GM18517 (cell line): ENCODE results near the gene KCNQ4.

Source experiments
- ATAC-seq: cut with Tn5 transposase; IDR thresholded peaks from one replicate; pipeline ENCODE4 v1.9.1; 2021; ENCODE audit warnings: mild to moderate bottlenecking, moderate library complexity; ENCODE audit not compliant: unreplicated experiment

Gene KCNQ4

DNA sequence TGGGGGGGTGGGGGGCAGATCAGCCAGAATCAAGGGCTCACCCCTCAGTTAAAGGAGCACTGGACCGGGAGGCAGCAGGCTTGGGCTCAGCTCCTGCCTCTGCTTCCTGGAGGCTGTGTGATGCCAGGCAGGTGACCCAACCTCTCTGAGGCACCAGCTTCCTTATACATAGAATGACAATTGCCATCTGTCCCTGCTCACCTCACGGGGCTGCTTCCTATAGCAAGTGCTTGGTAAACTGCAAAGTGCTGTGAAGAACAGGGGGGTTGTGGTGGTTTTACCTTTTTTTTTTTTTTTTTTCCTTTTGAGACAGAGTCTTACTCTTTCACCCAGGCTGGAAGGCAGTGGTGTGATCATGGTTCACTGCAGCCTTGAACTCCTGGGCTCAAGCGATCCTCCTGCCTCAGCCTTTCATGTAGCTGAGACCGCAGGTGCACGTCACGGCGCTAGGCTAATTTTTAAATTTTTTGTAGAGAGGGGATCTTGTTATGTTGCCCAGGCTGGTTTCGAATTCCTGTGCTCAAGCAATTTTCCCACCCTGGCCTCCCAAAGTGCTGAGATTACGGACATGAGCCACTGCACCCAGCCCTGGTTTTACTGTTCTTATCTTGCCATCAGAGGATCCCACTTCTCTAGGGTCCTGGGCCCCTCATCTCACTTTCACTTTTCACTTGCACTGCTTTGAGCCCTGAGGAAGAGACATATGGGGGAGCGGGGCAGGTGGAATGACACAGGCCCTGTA is 11.6 kb downstream of the KCNQ4 start:
- no peak for ATAC-seq

DNA sequence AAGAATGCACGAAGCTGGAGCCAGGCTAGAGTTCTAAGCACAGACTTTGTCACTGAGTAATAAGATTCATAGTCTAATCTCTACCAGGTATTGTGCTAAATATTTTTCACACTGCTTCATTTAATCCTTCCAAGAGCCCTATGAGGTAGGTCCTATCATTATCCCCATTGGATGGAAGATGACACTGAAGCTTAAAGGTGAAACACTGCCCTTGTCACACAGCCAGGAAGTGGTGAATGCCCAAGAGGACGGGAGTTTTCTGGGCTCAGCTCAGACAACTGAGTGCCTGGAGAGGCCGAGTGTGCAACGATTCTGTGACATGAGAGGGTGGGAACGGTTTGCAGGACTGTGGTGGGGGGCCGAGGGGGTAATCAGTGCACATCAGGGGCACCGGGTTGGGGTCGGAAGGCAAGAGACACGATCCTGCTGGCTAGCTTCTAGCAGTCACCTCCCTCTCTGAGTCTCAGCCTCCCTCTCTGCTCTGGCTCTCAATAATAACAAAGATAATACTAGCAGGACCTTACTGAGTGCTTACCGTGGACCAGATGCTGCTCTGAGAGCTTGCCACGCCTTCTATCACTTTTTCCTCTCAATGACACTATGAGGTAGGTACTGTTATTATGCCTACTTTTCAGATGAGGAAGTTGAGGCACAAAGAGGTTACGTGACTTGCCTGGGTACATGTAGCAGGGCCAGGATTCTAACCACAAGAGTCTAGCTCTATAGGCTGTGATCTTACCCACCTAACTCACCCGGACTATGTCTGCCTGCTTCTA is 12.4 kb downstream of the KCNQ4 start:
- ATAC-seq, result no peak

DNA sequence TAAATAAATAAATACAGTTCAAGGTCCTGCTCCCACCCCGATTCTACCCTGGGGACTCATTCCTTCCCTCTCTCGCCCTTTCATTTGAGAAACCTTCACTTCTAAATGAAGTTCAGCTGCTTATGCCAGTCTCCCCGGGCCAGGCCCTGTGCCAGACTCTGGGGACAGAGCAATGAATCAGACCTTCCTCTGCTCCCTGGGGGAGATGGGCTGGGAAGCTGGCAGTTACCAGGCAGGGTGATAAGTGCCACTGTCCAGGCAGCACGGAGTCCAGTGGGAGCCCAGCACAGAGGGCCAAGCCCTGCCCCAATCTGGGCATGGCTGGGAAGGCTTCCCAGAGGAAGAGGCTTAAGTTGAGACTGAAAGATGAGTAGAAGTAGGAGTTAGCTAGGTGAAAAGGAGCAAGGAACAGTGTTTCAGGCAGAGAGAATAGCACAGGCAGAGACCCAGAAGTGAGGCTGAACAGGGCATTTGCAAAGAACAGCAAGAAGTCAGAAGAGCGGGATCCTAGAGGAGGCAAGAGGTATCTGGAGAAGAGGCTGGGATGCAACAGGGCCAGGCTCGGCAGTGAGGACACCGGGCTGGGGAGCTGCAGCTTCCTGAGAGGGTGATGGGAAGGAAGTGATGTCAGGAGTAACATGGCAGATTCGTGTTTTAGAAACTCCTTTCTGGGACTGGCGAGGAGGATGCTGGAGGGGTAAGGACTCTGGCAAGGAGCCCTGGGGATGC is 13.5 kb downstream of the KCNQ4 start:
- no peak for ATAC-seq

DNA sequence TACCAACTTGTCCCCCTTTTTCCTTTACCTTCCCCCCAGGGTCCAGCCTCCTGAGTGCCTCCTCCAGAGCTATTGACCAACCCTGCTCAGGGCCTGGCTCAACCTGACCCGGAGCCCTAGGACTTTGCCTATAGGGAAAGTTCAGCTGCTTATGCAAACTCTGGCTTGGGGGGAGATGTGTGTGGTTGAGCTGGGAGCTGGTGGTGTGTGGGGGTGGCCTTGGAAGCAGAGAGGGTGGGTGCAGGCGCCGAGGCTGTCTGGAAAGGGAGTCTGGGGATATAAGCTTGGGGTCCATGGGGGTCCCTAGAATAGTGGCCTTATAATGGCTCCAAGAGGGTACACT is 14.1 kb downstream of the KCNQ4 start:
- ATAC-seq, result no peak

DNA sequence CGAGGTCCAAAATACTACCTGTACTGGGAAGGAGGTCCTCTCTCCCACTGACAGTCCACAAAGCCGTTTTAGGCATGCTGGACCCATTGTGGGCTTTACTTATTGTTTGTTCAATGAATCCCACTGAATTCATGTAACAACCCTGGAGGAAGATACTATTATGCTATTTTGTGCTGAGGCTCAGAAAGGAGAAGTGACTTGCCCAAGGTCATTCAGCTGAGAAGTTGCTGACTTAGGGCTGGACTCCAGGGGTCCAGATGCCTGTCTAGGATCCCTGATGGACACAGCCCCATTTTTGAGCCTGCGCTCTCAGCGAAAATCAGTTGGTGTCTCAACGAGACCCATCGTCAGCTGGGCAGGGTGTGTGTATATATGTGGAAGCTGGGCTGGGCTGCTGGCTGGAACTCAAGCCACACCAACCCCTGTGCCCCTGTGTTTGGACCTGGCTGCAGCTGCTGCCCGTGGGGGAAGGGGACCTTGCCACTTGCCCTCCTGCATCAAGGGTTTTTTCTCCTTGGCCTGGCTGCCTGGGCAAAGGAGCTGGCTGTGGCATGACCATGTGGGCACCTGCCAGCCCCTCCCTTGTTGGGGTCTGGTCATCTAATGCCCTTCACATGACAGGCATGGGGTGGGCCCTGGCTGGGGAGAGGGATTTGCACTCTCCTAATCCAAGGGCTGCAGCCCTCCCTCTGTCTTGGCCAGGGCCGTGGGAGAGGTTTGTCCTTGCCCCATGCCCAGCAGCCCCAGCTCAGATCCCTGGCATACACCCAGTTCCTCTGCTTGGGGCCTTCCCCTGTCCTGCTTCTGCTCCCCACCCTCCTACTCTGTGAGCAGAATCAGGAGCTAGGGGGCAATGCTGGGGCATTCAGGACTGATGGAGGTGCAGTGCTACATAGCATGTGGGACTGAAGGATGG is 15.0 kb downstream of the KCNQ4 start:
- ATAC-seq, result no peak

DNA sequence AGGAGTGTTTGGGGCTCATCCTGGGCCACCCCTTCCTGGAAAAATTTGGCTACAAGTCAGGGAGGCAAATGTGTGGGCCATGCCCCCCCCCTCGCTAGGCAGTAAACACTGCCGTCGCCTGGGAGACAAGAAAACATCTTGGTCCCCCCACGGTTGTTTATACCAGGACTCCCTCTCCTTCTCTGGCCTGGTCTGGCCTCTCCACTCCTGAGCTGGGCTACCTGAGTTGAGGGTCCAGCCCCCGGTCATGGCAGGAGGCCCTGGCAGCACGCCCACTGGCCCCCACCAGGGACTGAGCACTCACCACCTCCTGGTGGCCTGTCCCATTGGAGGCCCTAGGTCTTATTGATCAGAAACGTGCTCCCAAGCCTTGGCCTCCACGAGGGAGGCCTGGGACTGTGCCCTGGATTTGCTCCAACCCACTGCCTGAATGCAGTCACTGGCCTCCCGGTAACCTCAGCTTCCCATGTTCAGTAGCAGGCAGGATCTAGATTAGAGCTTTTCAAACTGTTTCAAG is 15.8 kb downstream of the KCNQ4 start:
- no peak for ATAC-seq

DNA sequence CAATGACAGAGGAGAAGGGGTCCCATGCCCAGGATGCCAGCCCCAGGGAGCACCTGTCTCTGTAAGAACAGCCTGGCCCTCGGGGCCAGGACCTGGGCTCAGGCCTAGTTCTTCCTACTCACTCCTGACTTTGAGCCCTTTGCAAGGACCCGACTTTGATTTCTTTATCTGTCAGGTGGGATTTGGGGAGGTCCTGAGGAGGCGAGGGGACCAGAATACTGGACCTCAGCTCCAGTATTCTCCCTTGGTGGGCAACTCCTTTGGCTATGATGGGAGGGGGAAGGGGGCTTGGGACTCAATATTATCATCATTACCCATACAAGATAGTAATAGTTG is 18.1 kb downstream of the KCNQ4 start:
- ATAC-seq, result no peak

DNA sequence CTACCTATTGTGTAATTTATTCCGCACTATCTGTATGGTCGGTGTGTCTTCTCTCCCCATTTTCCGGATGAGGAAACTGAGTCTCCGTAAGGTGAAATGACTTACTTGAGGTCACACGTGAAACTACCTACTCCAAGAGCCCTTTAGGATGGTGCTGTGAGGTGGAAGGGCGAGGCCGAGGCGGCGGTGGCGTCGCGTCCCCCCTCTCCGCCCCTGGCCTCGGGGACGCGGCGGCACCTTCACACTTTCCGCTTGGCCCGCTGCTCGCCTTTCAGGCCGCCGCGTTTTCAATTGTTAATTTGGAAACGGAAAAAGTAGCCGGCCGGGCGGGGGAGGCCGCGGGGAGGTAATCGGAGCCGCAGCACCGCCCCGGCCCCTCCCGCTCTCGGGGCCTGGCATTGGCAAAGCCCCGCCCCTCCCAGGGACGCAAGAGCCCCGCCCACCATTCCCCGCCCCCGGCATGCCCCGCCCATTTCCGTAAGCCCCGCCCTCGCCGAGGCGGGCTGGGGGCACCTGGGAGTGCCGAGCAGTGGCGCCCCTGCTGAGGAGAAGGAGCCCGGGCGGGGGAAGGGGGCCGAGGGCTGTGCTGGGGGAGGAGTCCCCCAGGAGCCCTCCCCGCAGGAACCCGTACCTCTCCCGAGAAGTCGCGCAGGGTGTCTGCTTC is 18.6 kb downstream of the KCNQ4 start:
- ATAC-seq, result no peak

DNA sequence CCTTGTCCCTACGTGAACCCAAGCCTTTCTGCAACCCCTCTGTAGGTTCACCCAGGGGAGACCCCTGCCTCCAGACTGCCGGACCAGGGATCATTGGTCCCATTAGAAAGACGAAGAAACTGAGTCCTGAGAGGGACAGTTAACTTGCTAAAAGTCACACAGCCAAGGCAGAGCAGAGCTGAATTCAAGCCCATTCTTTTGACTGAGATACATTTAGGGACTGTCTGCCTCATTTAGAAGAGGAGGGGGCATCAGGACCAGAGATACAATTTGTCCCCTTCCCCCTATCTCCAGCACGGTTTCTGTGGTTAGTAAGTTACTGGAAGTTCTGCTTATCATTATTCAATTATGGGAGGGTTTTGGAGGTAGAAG is 19.1 kb downstream of the KCNQ4 start:
- no peak for ATAC-seq

DNA sequence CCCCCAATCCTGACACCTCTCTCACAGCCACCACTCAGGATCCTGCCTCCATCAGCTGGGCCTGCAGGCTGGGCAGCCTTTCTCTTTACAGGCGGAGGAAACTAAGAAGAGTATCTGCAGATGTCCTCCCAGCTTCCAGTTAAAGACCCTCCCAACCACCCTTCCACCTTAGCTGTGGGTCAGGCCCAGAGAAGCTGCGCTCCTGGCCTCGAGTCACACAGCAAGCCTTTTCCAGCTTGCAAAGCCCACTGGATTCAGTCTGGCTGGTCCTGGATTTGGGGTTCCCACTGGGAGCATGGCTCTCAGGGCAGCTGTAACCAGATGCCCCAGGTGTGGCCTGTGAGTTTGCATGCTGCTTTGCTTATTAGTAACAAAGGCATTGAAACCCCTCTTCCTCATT is 19.9 kb downstream of the KCNQ4 start:
- no peak for ATAC-seq

DNA sequence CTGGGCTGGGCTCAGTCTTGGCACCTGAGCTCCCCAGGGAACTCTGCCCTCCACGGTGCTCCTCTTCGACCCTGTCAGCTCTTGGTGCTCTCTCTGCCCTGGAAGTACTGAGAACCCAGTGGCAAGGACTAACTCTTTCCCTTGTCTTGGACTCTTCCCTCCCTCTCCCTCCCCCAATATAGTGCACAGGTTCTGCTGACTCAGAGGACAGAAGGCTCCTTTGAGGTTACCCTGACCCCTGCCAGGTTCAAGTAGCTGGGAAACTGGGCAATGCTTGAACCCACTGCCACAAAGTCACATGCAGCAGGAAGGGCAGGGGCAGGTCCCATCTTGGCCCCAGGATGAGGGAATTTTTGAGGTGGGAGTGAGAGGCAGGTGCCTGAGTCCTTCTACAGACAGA is 20.3 kb downstream of the KCNQ4 start:
- ATAC-seq, result no peak

DNA sequence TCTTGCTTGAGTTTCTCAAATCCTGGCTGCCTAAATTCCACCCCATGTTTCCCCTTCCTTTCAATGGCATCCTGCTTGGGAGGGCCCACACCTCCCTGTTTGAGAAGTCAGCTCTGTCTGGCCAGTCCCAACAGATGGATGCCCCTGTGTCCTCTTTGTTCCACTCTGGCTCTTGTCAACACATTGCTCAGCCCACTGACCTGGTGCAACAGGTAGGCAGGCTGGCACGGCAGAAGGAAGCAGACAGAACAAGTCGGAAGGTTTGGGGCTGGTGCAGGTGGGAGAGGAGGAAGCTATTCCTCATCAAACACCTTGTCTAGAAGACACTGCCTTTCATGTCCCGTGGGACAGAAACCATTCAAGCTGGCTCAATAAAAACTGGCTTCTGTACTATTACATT is 22.7 kb downstream of the KCNQ4 start:
- no peak for ATAC-seq

DNA sequence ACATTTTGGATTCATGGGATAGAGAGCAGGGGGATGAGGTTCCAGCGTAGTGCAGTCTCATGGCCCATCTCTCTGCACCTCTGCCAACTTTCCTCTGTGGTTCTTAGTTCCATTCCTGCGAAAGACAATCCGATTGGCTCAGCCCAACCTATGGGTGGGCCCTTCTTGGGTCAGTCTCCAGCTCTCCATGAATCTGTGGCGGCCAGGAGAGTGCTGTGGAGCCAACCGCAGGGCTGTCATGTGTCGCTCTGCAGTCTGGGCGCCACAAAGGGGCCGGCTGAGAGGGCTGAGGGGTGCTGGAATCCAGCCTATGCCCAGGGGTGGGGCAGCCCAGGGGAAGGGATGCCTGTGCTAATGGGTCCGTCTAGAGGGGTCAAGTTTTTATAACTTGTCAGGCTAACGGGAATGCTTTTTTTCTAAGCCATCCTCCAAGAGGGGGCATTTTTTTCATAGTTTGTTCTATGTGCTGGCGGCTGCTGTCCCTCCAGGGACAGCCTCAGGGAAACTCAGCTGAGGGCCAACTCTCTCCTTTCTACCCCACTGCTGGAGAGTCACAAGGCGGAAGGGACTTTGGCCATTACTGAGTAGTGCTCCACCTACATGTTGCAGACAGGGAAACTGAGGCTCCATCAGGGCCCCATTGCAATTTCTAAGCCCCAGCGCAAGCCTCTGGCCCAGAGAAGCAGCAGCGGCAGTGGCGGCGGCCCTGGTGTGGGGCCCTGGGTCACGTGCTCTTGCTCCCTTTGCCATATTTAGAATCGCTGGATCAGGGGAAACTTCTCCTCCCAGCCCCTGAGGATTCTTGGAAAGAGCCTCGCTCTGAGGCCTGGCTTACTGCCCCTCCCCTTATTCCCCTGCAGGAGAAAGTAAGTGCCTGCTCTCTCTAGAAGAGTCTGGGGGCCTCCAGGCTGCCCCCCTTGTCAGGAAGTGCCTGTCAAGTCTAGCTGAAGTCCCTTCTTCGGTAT is 23.4 kb downstream of the KCNQ4 start:
- ATAC-seq, result no peak

DNA sequence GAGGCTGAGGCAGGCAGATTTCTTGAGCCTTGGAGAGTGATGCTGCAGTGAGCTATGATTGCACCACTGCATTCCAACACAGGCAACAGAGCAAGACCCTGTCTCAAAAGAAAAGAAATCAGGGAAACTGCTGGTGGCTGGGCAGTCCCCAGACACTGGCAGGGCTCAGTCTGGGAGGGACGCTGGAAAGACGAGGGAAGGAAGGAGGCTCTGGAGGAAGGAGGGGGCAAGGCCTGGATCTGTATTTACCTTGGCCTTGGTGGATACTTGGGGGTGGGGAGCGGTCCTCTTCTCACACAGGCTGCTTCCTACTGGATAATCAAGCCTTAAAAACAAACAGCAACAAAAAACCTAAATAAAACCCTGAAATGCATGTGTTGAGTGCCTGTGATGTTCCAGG is 24.4 kb downstream of the KCNQ4 start:
- no peak for ATAC-seq

DNA sequence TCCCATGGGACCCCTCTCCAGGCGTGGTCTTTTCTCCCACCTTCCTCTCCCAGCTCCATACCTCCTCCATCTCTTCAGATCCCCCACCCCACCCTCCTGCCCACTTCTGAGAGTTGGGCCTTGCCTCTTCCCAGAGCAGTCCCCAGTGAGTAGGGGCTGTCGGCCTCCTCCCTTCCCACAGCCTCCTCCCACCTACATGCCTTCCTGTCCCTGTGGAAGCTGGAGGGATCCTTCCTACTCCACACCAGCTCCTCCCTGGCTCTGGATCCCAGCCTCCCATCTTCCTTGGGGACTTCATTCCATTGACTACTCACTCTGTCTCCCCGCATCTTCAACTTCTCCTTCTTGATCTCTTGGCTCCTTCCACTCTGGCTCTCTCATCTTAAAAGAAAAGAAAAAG is 24.9 kb downstream of the KCNQ4 start:
- no peak for ATAC-seq

DNA sequence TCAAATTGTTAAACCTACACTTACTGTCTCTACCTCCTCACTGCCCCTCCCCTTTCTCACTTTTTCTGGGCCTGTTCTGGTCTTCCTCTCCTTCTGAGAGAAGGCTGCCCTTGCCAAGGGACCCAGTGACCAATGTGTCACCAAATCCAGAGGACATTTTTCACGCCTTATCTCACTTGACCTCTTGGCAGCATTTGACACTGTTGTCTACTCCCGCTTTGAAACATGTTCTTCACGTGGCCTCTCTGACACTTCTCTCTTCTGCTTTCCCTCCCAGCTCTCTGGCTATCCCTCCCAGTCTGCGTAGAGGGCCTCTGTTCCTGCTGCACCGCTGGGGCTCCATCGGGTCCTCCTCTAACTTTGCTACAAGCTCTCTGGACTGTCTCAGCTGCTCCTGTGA is 25.3 kb downstream of the KCNQ4 start:
- no peak for ATAC-seq

DNA sequence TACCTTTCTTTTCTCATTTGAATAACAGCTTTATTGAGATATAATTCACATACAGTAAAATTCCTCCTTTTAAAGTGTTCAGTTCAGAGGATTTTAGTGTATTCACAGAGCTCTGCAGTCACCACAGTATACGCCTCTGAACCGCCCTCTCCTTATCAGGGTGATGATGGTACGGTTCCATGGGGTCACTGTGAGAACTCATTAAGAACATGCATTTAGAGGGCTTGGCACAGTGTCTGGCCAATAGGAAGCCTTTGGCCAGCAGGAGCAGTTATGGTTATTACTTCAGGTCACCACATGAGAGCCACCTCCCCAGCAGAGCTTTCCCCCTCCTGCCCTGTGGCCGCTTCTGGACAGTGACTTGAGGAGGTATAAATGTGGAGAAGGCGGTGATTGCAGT is 27.3 kb downstream of the KCNQ4 start:
- no peak for ATAC-seq

DNA sequence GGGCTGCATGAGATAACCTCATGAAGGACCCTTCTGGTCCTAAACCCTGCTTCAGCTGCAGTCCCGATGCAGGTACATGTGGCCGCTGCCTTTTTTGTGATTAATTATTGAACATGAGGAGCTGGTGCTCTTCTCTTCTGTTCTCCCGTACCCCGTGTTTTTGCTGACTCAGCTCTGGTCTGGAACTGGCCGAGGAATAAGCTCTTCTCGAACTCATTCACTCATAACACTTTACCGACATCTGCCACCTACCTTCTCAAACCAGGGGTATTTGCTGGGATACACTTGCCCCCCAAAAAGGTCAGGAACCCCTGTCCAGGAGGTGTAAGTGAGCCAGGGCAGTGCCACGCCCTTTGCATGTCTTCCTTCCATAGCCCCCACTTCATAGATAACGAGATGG is 31.8 kb downstream of the KCNQ4 start:
- no peak for ATAC-seq

DNA sequence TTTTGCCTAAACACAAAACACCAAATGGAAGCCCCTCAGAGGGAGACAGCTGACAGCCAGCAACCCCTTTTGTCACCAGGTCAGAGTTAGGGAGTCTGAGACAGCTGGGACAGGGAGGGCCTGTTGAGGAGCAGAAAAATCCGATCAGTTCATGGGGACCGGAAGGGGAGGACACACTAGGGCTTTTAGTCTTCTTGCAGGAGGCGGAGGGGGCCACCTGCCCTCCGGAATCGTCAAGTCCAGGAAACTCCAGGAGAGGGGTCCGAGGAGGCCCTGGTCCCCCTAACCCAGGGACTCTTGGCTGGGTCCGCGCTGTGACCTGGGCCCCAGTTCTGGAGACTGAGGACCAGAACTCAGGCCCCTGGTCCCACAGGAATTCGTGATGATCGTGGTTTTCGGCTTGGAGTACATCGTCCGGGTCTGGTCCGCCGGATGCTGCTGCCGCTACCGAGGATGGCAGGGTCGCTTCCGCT is 34.2 kb downstream of the KCNQ4 start:
- ATAC-seq, result no peak
